Stimulated activated CD4-positive, alpha-beta T cell treated with anti-CD3 and anti-CD28 coated beads, Interleukin-12 subunit alpha, Interleukin-12 subunit beta, amount 100 ng/mL, for 48 hours (primary cell): ENCODE results near the gene ZBTB16.

Source experiments
- DNase-seq, 3 donors: peaks; one replicate each; pipeline ENCODE4 v3.0.0-alpha.2; 2020; ENCODE audit warnings: low read depth in 2 of 3, low spot score in 1 of 3

The ZBTB16 gene

DNA sequence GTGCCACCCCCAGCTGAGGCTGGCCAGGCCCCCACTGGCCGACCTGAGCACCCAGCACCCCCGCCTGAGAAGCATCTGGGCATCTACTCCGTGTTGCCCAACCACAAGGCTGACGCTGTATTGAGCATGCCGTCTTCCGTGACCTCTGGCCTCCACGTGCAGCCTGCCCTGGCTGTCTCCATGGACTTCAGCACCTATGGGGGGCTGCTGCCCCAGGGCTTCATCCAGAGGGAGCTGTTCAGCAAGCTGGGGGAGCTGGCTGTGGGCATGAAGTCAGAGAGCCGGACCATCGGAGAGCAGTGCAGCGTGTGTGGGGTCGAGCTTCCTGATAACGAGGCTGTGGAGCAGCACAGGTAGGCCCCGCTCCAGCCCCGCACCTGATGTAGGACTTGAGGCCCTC lies 4.7 kb downstream of the ZBTB16 start:
- DNase-seq, result no peak

GRCh38 chr11:114065094-114065493 lies 5.6 kb downstream of the ZBTB16 start:
- no peak for DNase-seq

- DNase-seq, result no peak
Measured at GRCh38 chr11:114066046-114066648, 6.6 kb downstream of the ZBTB16 start.

DNA sequence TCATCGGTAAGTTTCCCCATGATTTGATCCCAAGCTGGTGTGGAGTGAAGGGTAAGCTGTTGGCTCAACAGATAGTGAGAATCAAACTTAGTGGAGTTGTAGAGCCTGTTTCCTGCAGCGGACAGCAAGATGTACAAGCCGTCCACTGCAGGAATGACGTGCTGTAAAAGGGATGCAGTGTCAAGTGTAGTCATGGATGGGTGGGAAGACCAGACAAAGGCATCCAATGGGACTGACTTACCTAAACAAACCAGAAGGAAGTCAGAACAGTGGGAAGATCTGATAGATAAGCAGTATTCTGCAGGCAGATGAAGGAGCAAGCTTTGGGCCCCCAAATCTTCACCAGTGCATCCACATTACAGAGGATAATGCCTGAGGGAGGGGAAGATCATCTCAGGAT lies 8.8 kb downstream of the ZBTB16 start:
- DNase-seq, result no peak

DNA sequence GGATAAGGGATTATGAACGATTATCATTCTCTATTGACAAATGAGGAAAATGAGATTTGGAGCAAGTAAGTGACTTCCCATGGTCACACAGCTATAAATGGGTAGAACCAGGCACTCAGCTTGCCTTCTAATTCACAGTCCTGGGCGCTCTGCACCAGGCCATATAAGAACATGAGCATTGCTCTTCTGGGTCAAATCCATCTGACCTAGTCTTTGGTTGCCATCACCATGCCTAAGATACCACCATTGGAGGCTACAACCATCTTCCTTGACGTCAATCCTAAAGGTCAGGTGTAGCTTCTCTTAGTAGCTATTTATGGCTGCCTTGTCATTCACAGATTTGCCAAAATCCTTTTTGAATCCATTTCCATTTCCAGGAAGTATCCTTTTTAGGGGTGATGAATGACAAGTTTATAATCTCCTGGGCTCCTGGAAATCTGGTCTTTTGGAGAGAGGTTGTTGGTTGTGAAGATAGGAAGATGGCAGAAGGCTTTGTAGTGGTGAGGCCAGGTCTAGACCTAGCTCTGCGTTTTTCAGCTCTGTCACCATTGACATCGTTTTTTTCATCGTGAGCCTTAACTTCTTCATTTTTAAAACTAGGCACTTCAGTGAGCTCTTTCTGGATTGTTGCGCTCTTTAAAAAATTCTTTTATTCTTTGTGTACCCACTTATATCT lies 11.1 kb downstream of the ZBTB16 start:
- no peak for DNase-seq

DNA sequence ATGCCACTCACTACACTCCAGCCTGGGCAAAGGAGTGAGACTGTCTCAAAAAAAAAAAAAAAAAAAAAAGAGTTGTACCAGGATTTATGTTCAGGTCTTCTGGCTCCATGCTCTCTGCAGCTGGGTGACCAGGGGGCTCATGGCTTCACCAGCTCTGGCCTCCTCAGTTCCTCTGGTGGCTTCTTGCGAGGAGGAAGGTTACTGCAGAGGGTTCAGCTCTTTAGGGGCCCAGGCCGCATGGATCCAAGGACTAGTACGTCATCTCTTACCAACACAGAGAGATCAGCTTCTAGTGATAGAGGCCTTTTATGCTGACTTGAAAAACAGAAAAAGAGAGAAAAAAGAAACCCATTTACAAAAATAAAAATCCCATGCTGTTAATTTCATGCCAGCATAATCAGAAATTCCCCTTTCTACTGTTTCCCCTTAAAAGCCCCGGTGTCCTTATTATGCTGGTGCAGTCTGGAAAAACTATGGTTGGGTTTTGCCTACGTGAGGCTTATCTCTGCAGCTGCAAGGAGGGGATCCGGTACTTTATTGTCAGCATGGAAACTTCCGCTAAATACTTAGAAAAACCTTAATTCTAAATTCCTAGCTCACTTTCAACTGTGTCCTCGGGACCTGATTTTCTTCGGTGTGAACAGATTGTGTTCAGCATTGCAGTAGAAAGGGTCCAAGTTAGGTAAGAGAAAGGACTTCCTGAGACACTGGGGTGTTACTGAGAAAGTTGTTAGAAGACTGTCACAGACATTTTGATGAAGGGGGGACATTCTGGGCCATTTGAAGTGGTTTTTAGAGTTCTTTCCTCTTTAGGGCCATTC lies 13.7 kb downstream of the ZBTB16 start:
- no peak for DNase-seq

- no peak for DNase-seq
Measured at GRCh38 chr11:114073828-114074381, 14.4 kb downstream of the ZBTB16 start.

- no peak for DNase-seq
Measured at GRCh38 chr11:114074546-114075343, 15.2 kb downstream of the ZBTB16 start.

- no peak for DNase-seq
Measured at GRCh38 chr11:114075344-114075610, 15.8 kb downstream of the ZBTB16 start.

DNA sequence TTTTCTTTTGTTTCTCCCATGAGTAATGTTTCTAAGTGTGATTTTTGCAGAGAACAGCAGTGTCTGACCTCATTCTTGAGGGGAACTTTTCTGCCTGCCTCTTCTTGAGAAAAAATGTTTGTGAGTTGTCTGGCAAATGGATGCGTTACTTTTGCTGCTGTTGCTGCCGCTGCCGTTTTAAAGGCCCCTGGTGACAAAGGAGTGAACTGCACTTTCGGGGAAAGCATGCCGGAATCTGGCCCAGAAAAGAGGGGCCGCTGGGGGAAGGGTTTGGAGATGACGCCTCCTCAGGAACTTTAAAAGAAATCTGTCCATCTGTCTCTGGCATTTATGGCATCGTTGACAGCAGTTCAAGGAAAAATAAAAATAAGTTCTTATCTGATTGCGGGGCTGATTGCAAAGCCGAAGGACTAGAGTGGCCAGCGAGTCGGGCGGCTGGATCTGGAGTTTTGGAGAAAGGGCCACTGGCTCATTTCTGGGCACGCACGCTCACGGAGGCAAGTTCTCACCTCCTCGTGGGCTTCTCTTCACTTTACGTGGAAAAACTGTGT lies 16.5 kb downstream of the ZBTB16 start:
- DNase-seq, result peak in 1 of 3 donors; percentile 32

- no peak for DNase-seq
Measured at GRCh38 chr11:114076921-114077331, 17.4 kb downstream of the ZBTB16 start.

DNA sequence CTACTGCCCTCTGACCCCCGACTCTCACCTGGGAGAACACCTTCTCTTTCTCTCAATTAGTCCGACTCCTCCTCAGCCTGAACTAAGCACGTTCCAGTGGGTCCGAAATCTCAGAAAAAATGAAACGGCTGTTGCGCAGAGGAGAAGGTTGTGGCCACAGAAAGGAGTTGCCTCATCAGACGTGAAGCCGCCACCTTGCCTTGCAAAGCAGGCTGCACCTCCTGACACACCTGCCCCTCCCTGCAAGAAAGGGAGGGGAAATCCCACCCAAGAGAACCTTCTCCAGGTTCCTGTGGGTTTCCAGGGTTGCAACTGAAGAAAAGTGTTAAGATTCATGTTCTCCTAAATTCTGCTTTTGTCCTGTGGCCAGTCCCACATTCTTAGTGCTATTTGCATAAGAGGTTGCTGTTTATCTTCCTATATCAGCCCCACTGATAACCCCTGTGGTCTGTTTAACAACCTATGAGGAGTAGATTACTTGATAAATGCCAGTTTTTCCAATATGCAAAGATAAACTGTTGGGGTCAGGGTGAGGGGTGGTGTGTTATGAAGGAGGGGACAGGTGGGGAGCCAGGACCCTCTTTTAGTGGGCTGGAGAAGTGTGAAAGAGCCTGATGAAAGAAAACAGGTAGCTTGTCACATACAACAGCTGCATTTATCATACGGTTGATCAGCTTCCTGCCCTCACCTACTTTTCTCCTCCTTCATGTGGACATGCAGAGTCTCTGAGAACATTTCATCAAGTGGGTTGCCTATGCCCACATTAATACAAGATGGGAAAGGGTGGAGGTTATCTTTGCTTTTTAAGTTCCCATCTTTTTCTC lies 18.2 kb downstream of the ZBTB16 start:
- DNase-seq, result no peak

DNA sequence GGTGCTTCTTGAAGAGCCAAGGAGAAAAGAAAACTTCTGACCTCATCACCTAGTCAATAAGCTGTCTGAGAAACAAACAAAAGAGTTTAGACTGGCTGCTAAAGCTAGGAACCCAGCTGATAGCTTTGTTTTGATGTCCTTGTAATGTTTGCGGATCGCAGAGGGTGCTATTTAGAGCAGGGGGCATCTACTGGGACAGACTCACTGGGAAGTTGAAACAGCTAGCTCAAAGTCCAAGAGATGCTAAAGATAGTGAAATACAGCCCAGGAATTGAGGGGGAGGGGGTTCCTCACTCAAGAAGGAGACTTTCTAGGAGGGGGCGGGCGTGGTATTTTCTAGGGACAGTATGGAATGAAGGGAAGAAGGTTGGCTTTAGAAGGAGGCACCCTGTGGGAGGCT lies 18.9 kb downstream of the ZBTB16 start:
- DNase-seq, result no peak

DNA sequence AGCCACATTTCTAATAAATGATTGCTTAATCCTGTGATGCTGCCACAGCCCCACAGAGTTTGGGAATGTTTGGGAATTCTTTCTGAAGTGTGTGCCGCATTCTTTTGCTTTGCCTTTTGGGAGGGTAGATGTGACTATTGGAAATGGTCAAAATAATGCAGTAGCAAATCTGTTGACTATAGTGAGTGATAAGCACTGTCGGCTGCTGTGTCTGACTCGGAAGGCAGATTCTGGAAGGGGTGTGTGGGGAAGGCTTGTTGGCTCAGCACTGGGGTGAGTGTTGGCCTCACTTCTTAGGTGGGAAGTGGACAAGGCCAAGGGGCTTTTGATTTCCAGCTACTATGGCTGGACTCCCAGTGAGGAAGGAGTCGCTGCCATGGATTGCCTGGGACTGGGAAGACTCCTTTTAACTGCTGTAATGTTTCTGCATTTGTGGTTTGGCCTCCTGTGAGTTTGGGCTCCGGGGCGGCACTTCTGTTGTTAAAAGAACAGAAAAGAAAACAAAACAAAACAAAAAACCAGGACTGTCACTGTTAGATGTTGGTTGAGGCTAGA lies 20.1 kb downstream of the ZBTB16 start:
- DNase-seq, result no peak

GRCh38 chr11:114080219-114080618 lies 20.7 kb downstream of the ZBTB16 start:
- DNase-seq, result no peak

- DNase-seq, result no peak
Measured at GRCh38 chr11:114080769-114081168, 21.3 kb downstream of the ZBTB16 start.

DNA sequence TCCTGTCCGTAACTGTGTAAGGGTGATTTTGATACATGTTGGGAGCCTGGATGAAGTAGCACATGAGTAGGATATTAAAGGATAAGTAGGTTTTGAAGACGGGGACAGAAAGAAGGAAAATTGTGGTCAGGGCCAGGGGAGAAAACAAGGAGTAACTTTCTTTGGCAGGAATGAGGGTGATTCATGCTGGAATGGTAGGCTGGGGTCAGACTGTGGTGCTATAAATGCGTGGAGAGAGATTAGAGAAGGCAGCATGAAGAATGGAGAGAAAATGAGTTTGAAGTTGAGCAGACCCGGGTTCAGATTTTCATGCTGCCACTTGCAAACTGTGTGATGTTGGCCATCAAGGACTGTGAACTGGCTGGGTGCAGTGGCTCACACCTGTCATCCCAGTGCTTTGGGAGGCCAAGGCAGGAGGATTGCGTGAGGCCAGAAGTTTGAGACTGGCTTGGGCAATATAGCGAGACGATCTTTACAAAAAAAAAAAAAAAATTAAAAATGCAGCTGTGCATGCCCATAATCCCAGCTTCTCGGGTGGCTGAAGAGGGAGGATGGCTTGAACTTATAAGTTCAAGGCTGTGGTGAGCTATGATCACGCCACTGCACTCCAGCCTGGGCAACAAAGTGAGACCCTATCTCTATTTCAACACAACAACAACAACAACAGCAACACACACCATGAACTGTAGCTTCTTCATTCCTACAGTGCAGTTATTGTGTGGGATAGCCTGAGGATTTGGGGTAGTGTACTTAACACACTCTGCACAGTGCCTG lies 22.3 kb downstream of the ZBTB16 start:
- no peak for DNase-seq

GRCh38 chr11:114082415-114082748 lies 22.9 kb downstream of the ZBTB16 start:
- DNase-seq, result no peak

DNA sequence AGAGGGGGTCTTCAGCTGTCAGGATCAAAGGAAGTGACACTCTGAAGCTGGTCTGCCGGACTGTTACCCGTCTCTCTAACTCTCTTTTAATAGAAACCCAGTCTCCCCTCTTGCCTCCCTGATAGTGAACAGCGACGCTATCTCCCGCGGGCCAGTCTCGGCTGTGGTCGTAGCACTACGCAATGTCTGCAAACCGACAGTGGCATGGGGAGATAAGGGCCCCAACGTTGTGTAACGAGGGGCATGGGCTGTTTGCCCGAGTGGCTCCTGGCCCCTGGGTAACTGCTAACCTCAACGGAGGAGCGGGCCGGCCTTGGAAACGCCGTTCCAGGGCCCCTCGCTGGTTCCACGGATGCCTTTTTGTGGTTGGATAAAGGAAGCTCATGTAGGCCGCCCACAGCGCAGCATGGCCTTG lies 23.3 kb downstream of the ZBTB16 start:
- DNase-seq, result no peak
